ENCODE data around the gene DIPK1B.

DIPK1B gene

GRCh38 chr9:136695435-136695895 is 16.9 kb upstream of the DIPK1B start:
- H3K4me3 ChIP-seq (ENCODE audit: control insufficient read depth, low read depth, low read length): no peak overlapping the region
- DNase-seq (ENCODE audit: low read depth): no peak
- no peak for TF ChIP-seq CTCF (conservative IDR thresholded peaks at IDR 0.05; ENCODE audit: control insufficient read depth, insufficient read depth, low read depth, low read length)

- TF ChIP-seq CTCF (conservative IDR thresholded peaks at IDR 0.05; ENCODE audit: control insufficient read depth, insufficient read depth, low read depth, low read length): no peak
- DNase-seq (ENCODE audit: low read depth): no peak
- H3K4me3 ChIP-seq (ENCODE audit: control insufficient read depth, low read depth, low read length): no peak overlapping the region
Measured at GRCh38 chr9:136695955-136696354, 16.4 kb upstream of the DIPK1B start.

- no peak for DNase-seq (ENCODE audit: low read depth)
- H3K4me3 ChIP-seq (ENCODE audit: control insufficient read depth, low read depth, low read length): no peak overlapping the region
- TF ChIP-seq CTCF (conservative IDR thresholded peaks at IDR 0.05; ENCODE audit: control insufficient read depth, insufficient read depth, low read depth, low read length): no peak
Measured at GRCh38 chr9:136696502-136696901, 15.9 kb upstream of the DIPK1B start.

- H3K4me3 ChIP-seq (ENCODE audit: control insufficient read depth, low read depth, low read length): no peak overlapping the region
- peak; percentile 28 for DNase-seq (ENCODE audit: low read depth)
- no peak for TF ChIP-seq CTCF (conservative IDR thresholded peaks at IDR 0.05; ENCODE audit: control insufficient read depth, insufficient read depth, low read depth, low read length)
Measured at GRCh38 chr9:136697146-136697820, 15.1 kb upstream of the DIPK1B start.

GRCh38 chr9:136697821-136698526 is 14.4 kb upstream of the DIPK1B start:
- no peak for DNase-seq (ENCODE audit: low read depth)
- H3K4me3 ChIP-seq (ENCODE audit: control insufficient read depth, low read depth, low read length): no peak overlapping the region
- TF ChIP-seq CTCF (conservative IDR thresholded peaks at IDR 0.05; ENCODE audit: control insufficient read depth, insufficient read depth, low read depth, low read length): no peak

- DNase-seq (ENCODE audit: low read depth): no peak
- no peak overlapping the region for H3K4me3 ChIP-seq (ENCODE audit: control insufficient read depth, low read depth, low read length)
- no peak for TF ChIP-seq CTCF (conservative IDR thresholded peaks at IDR 0.05; ENCODE audit: control insufficient read depth, insufficient read depth, low read depth, low read length)
Measured at GRCh38 chr9:136698635-136699246, 13.6 kb upstream of the DIPK1B start.

All from fibroblast of mammary gland (primary cell).